SK-N-SH treated with all-trans-retinoic acid at 6 μM for 48 hours (cell line): Measurements from ENCODE around the gene MEG3.

Experiments
- CSDC2 ChIP-seq: fragments of 250-450 bp; sonication (Bioruptor Pico); IDR thresholded peaks from 2 replicates; pipeline ENCODE4 v1.5.0; 2020; ENCODE audit warnings: mild to moderate bottlenecking, moderate library complexity
- GLIS3 ChIP-seq: fragments of 250-450 bp; sonication (Bioruptor Pico); IDR thresholded peaks from 2 replicates; pipeline ENCODE4 v1.5.0; 2020; ENCODE audit warnings: mild to moderate bottlenecking, moderate library complexity
- PATZ1 ChIP-seq: fragments of 250-450 bp; sonication (Bioruptor Pico); IDR thresholded peaks from 2 replicates; pipeline ENCODE4 v1.8.0; 2020; ENCODE audit warnings: mild to moderate bottlenecking, moderate library complexity, borderline replicate concordance
- ZNF8 ChIP-seq: fragments of 450-650 bp; formaldehyde crosslinking; IDR thresholded peaks from 2 replicates; pipeline ENCODE4 v1.5.0; 2020; ENCODE audit warnings: mild to moderate bottlenecking, moderate library complexity
- TF ChIP-seq, protein P1 (sequence below): fragments of 250-450 bp; sonication (Bioruptor Pico); IDR thresholded peaks from 2 replicates; pipeline ENCODE4 v1.8.0; 2021; ENCODE audit warnings: low read depth, mild to moderate bottlenecking, moderate library complexity, borderline replicate concordance

- TF ChIP-seq, protein P1, sequence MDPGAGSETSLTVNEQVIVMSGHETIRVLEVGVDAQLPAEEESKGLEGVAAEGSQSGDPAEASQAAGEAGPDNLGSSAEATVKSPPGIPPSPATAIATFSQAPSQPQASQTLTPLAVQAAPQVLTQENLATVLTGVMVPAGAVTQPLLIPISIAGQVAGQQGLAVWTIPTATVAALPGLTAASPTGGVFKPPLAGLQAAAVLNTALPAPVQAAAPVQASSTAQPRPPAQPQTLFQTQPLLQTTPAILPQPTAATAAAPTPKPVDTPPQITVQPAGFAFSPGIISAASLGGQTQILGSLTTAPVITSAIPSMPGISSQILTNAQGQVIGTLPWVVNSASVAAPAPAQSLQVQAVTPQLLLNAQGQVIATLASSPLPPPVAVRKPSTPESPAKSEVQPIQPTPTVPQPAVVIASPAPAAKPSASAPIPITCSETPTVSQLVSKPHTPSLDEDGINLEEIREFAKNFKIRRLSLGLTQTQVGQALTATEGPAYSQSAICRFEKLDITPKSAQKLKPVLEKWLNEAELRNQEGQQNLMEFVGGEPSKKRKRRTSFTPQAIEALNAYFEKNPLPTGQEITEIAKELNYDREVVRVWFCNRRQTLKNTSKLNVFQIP (CRISPR knock-in tag), result no peak
- no peak for TF ChIP-seq CSDC2 (CRISPR knock-in tag)
- TF ChIP-seq ZNF8, result no peak
- no peak for TF ChIP-seq PATZ1 (CRISPR knock-in tag)
- no peak for TF ChIP-seq GLIS3 (CRISPR knock-in tag)
These were observed 49.1 kb upstream of the MEG3 start for GRCh38 chr14:100776681-100777365.
